Hepatocyte (in vitro differentiated cells): Measurements from ENCODE around the gene ANKRD31. TPM values are rescaled to one million over a fixed set of nuclear protein-coding genes. Genes with fewer than 3 reads are reported as not detected.
"Not testable (repeated sequence)": the region's sequence is repeated elsewhere in the genome, so short reads cannot be mapped to it uniquely, and the experiment has no call there.

Experiments
- DNase-seq: peaks from one replicate; pipeline ENCODE4 v3.0.0-alpha.2; 2016; ENCODE audit warnings: low spot score
- H2AFZ ChIP-seq: fragments of 200-600 bp; sonication (generic); 2 replicates; pipeline ENCODE4 v1.6.0; 2016; ENCODE audit warnings: antibody characterized with exemption, mild to moderate bottlenecking
- H3K27ac ChIP-seq: fragments of 200-600 bp; sonication (generic); 2 replicates; pipeline ENCODE4 v1.5.1; 2016; ENCODE audit warnings: mild to moderate bottlenecking
- H3K27me3 ChIP-seq: fragments of 200-600 bp; sonication (generic); 2 replicates; pipeline ENCODE4 v1.6.1; 2016
- H3K36me3 ChIP-seq: fragments of 200-600 bp; sonication (generic); replicated peaks from 2 replicates; pipeline ENCODE4 v1.5.1; 2016; ENCODE audit warnings: low read depth; ENCODE audit not compliant: insufficient read depth
- H3K4me1 ChIP-seq: fragments of 200-600 bp; sonication (generic); 2 replicates; pipeline ENCODE4 v1.5.1; 2016; ENCODE audit warnings: mild to moderate bottlenecking, moderate library complexity; ENCODE audit not compliant: insufficient read depth
- H3K4me2 ChIP-seq: fragments of 200-600 bp; sonication (generic); 2 replicates; pipeline ENCODE4 v1.6.0; 2016
- H3K4me3 ChIP-seq: fragments of 200-600 bp; sonication (generic); 2 replicates; pipeline ENCODE4 v1.5.1; 2016; ENCODE audit warnings: mild to moderate bottlenecking
- H3K79me2 ChIP-seq: fragments of 200-600 bp; sonication (generic); 2 replicates; pipeline ENCODE4 v1.6.0; 2017; ENCODE audit warnings: mild to moderate bottlenecking
- H3K9me2 ChIP-seq: fragments of 200-600 bp; sonication (generic); replicated peaks from 2 replicates; pipeline ENCODE4 v1.6.0; 2017; ENCODE audit warnings: mild to moderate bottlenecking; ENCODE audit not compliant: insufficient read depth
- H3K9me3 ChIP-seq: fragments of 200-600 bp; sonication (generic); 2 replicates; pipeline ENCODE4 v1.5.1; 2016; ENCODE audit warnings: low read depth, mild to moderate bottlenecking
- H4K20me1 ChIP-seq: fragments of 200-600 bp; sonication (generic); 2 replicates; pipeline ENCODE4 v1.6.0; 2016; ENCODE audit warnings: mild to moderate bottlenecking; ENCODE audit not compliant: insufficient read depth, poor library complexity, severe bottlenecking
- CTCF ChIP-seq: fragments of 200-600 bp; sonication (generic); IDR thresholded peaks from 2 replicates; pipeline ENCODE4 v1.5.1; 2016; ENCODE audit warnings: antibody characterized with exemption, mild to moderate bottlenecking; ENCODE audit not compliant: poor library complexity
- EZH2 ChIP-seq: fragments of 200-600 bp; sonication (generic); IDR thresholded peaks from 2 replicates; pipeline ENCODE4 v1.6.1; 2016; ENCODE audit warnings: antibody characterized with exemption, mild to moderate bottlenecking, borderline replicate concordance
- EZH2phosphoT487 ChIP-seq: fragments of 200-600 bp; sonication (generic); IDR thresholded peaks from one replicate; pipeline ENCODE4 v1.6.1; 2018; ENCODE audit warnings: antibody characterized with exemption, mild to moderate bottlenecking, low read depth, moderate library complexity; ENCODE audit not compliant: unreplicated experiment, severe bottlenecking
- WGBS: methylation state at CpG from one replicate; pipeline ENCODE4 v1.1.6; 2016; ENCODE audit warnings: low lambda C conversion rate; ENCODE audit errors: missing lambda C conversion rate; 5-methylcytosine and 5-hydroxymethylcytosine counted together
- polyA plus RNA-seq: library from polyadenylated mRNA; unstranded; fragments of >200 nt; fragmentation: Nextera tagmentation; extraction: Ambion mirVana; gene quantifications from 2 replicates; pipeline ENCODE4 v1.2.1, GENCODE V29; 2016
- total RNA-seq: library from RNA; depleted of rRNA; stranded (reverse); fragments of >200 nt; gene quantifications from 2 replicates; pipeline ENCODE4 v1.2.3, GENCODE V29; 2014

Gene ANKRD31
- total and polyA plus RNA-seq, 2 experiments from 2014 or later, result 0.19 to 0.47 TPM

- Histone ChIP-seq H3K27me3 (no peaks in the 10 kb centered on the region), H2AFZ (no peak overlapping the region), H3K4me2 (no peak overlapping the region), H3K36me3 (no peaks in the 10 kb centered on the region), H3K79me2 (no peaks in the 10 kb centered on the region), H3K9me2 (no peaks in the 10 kb centered on the region), H4K20me1 (no peaks in the 10 kb centered on the region), H3K4me3 (no peak overlapping the region), H3K9me3 (no peaks in the 10 kb centered on the region), H3K27ac (no peak overlapping the region), H3K4me1 (peaks cover 6% of the 10 kb centered on the region)
- TF ChIP-seq EZH2 (no peak), CTCF (peak; percentile 66), EZH2phosphoT487 (no peak)
- peak; percentile 53 for DNase-seq
- 38% methylated on average over 2 of the region's 2 CpGs for WGBS
Observed at GRCh38 chr5:75265731-75266130, 29.1 kb upstream of the ANKRD31 start.

GRCh38 chr5:75262271-75262670 is 25.6 kb upstream of the ANKRD31 start:
- no peak for DNase-seq
- H4K20me1 ChIP-seq, result no peaks in the 10 kb centered on the region
- peak overlapping the region; percentile 27 for H3K4me2 ChIP-seq
- TF ChIP-seq EZH2 (no peak), EZH2phosphoT487 (no peak)
- no peaks in the 10 kb centered on the region for H3K36me3 ChIP-seq
- WGBS, result 42% methylated on average over 3 of the region's 3 CpGs
- H3K9me2 ChIP-seq, result no peaks in the 10 kb centered on the region
- peaks cover 6% of the 10 kb centered on the region for H3K4me1 ChIP-seq
- H2AFZ ChIP-seq, result no peak overlapping the region
- no peaks in the 10 kb centered on the region for H3K79me2 ChIP-seq
- H3K9me3 ChIP-seq, result no peaks in the 10 kb centered on the region
- H3K27ac ChIP-seq, result peak overlapping the region; percentile 58
- H3K4me3 ChIP-seq, result no peak overlapping the region
- no peaks in the 10 kb centered on the region for H3K27me3 ChIP-seq

- Histone ChIP-seq H3K36me3 (no peaks in the 10 kb centered on the region), H2AFZ (no peak overlapping the region), H3K9me2 (no peaks in the 10 kb centered on the region), H3K4me3 (no peak overlapping the region), H3K9me3 (no peaks in the 10 kb centered on the region), H3K4me1 (peaks cover 6% of the 10 kb centered on the region), H4K20me1 (no peaks in the 10 kb centered on the region), H3K4me2 (peak overlapping the region; percentile 30), H3K27me3 (no peaks in the 10 kb centered on the region), H3K79me2 (no peaks in the 10 kb centered on the region), H3K27ac (peak overlapping the region; percentile 45)
- WGBS, result 71% methylated on average over 2 of the region's 2 CpGs
- TF ChIP-seq EZH2phosphoT487 (no peak), EZH2 (no peak), CTCF (no peak)
- DNase-seq, result peak; percentile 56
Observed at GRCh38 chr5:75260708-75261107, 24.0 kb upstream of the ANKRD31 start.

- not testable (repeated sequence) for H2AFZ ChIP-seq, H3K36me3 ChIP-seq, H3K4me2 ChIP-seq, H3K4me1 ChIP-seq, H3K79me2 ChIP-seq, H3K27me3 ChIP-seq, H3K27ac ChIP-seq, H4K20me1 ChIP-seq, DNase-seq, H3K4me3 ChIP-seq, H3K9me2 ChIP-seq, H3K9me3 ChIP-seq
- 82% methylated on average over 4 of the region's 4 CpGs for WGBS
Observed at GRCh38 chr5:75250452-75250851, 13.8 kb upstream of the ANKRD31 start.

GRCh38 chr5:75245023-75245422 is 8.3 kb upstream of the ANKRD31 start:
- H3K4me2 ChIP-seq, result no peak overlapping the region
- H3K4me1 ChIP-seq, result no peaks in the 10 kb centered on the region
- 84% methylated on average over 2 of the region's 2 CpGs for WGBS
- no peaks in the 10 kb centered on the region for H3K36me3 ChIP-seq
- H3K9me3 ChIP-seq, result no peaks in the 10 kb centered on the region
- no peak for TF ChIP-seq EZH2
- TF ChIP-seq EZH2phosphoT487, result no peak
- TF ChIP-seq CTCF, result no peak
- no peaks in the 10 kb centered on the region for H3K9me2 ChIP-seq
- H3K27ac ChIP-seq, result no peak overlapping the region
- no peak overlapping the region for H3K4me3 ChIP-seq
- H4K20me1 ChIP-seq, result no peaks in the 10 kb centered on the region
- no peaks in the 10 kb centered on the region for H3K27me3 ChIP-seq
- no peak overlapping the region for H2AFZ ChIP-seq
- no peak for DNase-seq
- H3K79me2 ChIP-seq, result no peaks in the 10 kb centered on the region
